HepG2 (cell line): ENCODE measurements around the gene CCDC3. TPM values are rescaled to one million over a fixed set of nuclear protein-coding genes. Genes with fewer than 3 reads are reported as not detected.

ENCODE experiments used
- ATAC-seq: fragments of 200-7000 bp; cut with Tn5 transposase; 3 replicates; pipeline ENCODE4 v1.9.1; 2020; ENCODE audit warnings: mild to moderate bottlenecking, moderate library complexity
- BruUV-seq: library from RNA; stranded (reverse); fragments of 400-500 nt; replicated peaks from 2 replicates; lab custom pipeline; 2021; lab: Mats Ljungman, UMichigan
- CTCF ChIA-PET: fragments of 300-600 bp; formaldehyde crosslinking; extraction: SDS; loops from one replicate; lab custom pipeline; 2021; ENCODE audit warnings: low total read pairs, inconsistent platforms, low intra/inter-chr PET ratio; lab: Yijun Ruan, JAX
- POLR2A ChIA-PET: fragments of 350-600 bp; sonication (Branson Sonifier 250); formaldehyde crosslinking; loops from one replicate; lab custom pipeline; 2020; ENCODE audit warnings: antibody characterized with exemption, inconsistent platforms; lab: Yijun Ruan, JAX
- DNase-seq: peaks from one replicate; pipeline ENCODE4 v3.0.0-alpha.2; 2015; ENCODE audit warnings: low spot score
- FAIRE-seq: peaks from 3 replicates; lab custom pipeline; 2011; peaks lifted over from hg19 to GRCh38; lab: Jason Lieb, UNC
- H2AFZ ChIP-seq: one replicate; pipeline ENCODE4 v1.6.1; 2011; ENCODE audit warnings: low read length, inconsistent platforms
- H3K27ac ChIP-seq: fragments of 300-600 bp; 3 replicates; pipeline ENCODE4 v1.8.0; 2011; ENCODE audit warnings: mixed run types, mild to moderate bottlenecking, mixed read lengths, low read length, inconsistent platforms; ENCODE audit not compliant: insufficient read depth; ENCODE audit errors: extremely low read length
- H3K27me3 ChIP-seq, 2 experiments: fragments of 200-600 bp in 1 of 2; 2 replicates in 1 of 2; 3 replicates in 1 of 2; pipeline versions ENCODE4 v1.6.0 to v1.8.0; 2011; ENCODE audit warnings: low read length in 2 of 2, mild to moderate bottlenecking in 2 of 2, moderate library complexity in 2 of 2, inconsistent platforms in 1 of 2; ENCODE audit not compliant: insufficient read depth in 2 of 2, control insufficient read depth in 1 of 2
- H3K36me3 ChIP-seq, 2 experiments: fragments of 200-600 bp in 1 of 2; replicated peaks in 1 of 2; 2 replicates in 1 of 2; 3 replicates in 1 of 2; pipeline versions ENCODE4 v1.5.1 to v1.8.0; 2011; ENCODE audit warnings: low read length in 2 of 2, inconsistent platforms in 1 of 2; ENCODE audit not compliant: insufficient read depth in 2 of 2, control insufficient read depth in 1 of 2
- H3K4me1 ChIP-seq: 2 replicates; pipeline ENCODE4 v1.5.1; 2012; ENCODE audit warnings: low read length, inconsistent platforms; ENCODE audit not compliant: insufficient read depth
- H3K4me2 ChIP-seq: 2 replicates; pipeline ENCODE4 v1.6.0; 2011; ENCODE audit warnings: low read depth, low read length, inconsistent platforms
- H3K4me3 ChIP-seq, 3 experiments: fragments of 200-600 bp in 1 of 3; sonication (generic), shearing (Covaris generic) in 1 of 3; replicated peaks in 1 of 3; 2 replicates each; pipeline ENCODE4 v1.5.1; 2011 to 2016; ENCODE audit warnings: low read length in 3 of 3, inconsistent platforms in 2 of 3, low read depth in 2 of 3, mild to moderate bottlenecking in 2 of 3, control low read depth in 1 of 3, mixed read lengths in 1 of 3; ENCODE audit not compliant: insufficient read depth in 1 of 3
- H3K79me2 ChIP-seq: one replicate; pipeline ENCODE4 v1.6.1; 2011; ENCODE audit warnings: low read length, inconsistent platforms; ENCODE audit not compliant: insufficient read depth
- H3K9ac ChIP-seq: 2 replicates; pipeline ENCODE4 v1.6.0; 2011; ENCODE audit warnings: mild to moderate bottlenecking, low read depth, low read length, inconsistent platforms; ENCODE audit not compliant: insufficient read depth
- H3K9me3 ChIP-seq: 2 replicates; pipeline ENCODE4 v1.5.1; 2012; ENCODE audit warnings: mild to moderate bottlenecking, low read length
- H4K20me1 ChIP-seq: 2 replicates; pipeline ENCODE4 v1.6.0; 2011; ENCODE audit warnings: inconsistent platforms, mild to moderate bottlenecking, low read length, moderate library complexity; ENCODE audit not compliant: insufficient read depth
- FLYWCH1 ChIP-seq: sonication (generic); formaldehyde crosslinking; IDR thresholded peaks from 2 replicates; pipeline ENCODE4 v1.8.1; 2023; ENCODE audit warnings: mild to moderate bottlenecking, missing genetic modification reagents
- MTA3 ChIP-seq: sonication (generic); formaldehyde crosslinking; IDR thresholded peaks from 2 replicates; pipeline ENCODE4 v1.4.0; 2020; ENCODE audit warnings: missing genetic modification reagents
- POLR2AphosphoS5 ChIP-seq: IDR thresholded peaks from 2 replicates; pipeline ENCODE4 v1.6.1; 2012; ENCODE audit warnings: low read depth, low read length
- POLR2G ChIP-seq: fragments of 200-400 bp; formaldehyde crosslinking; IDR thresholded peaks from 2 replicates; pipeline ENCODE4 v1.6.1; 2018; ENCODE audit warnings: mild to moderate bottlenecking, low read depth, low read length, moderate library complexity
- SNAPC2 ChIP-seq: sonication (generic); formaldehyde crosslinking; IDR thresholded peaks from 2 replicates; pipeline ENCODE4 v1.8.1; 2022; ENCODE audit warnings: mild to moderate bottlenecking, missing genetic modification reagents
- ZNF124 ChIP-seq: sonication (generic); formaldehyde crosslinking; IDR thresholded peaks from 2 replicates; pipeline ENCODE4 v1.4.0; 2020; ENCODE audit warnings: missing genetic modification reagents
- ZNF30 ChIP-seq: sonication (generic); formaldehyde crosslinking; IDR thresholded peaks from 2 replicates; pipeline ENCODE4 v1.5.0; 2020; ENCODE audit warnings: mild to moderate bottlenecking, missing genetic modification reagents
- ZNF484 ChIP-seq: sonication (generic); formaldehyde crosslinking; IDR thresholded peaks from 2 replicates; pipeline ENCODE4 v1.5.1; 2020; ENCODE audit warnings: mild to moderate bottlenecking, low read depth, missing genetic modification reagents, borderline replicate concordance
- ZNF777 ChIP-seq: sonication (generic); formaldehyde crosslinking; IDR thresholded peaks from 2 replicates; pipeline ENCODE4 v1.4.0; 2020; ENCODE audit warnings: missing genetic modification reagents
- in situ Hi-C: cut with HindIII; loops from 2 replicates; pipeline ENCODE4 v1.10.0; 2017; ENCODE audit warnings: low pct_unique_long_range_greater_than_20kb; ENCODE audit not compliant: extremely low pct_ligation_motif_present
- intact Hi-C: fragments of 100-400 bp; cut with micrococcal nuclease; formaldehyde crosslinking; loops from one replicate; pipeline ENCODE4 v1.10.0; 2022; ENCODE audit not compliant: unreplicated experiment
- polyA plus RNA-seq, 8 experiments: library from polyadenylated mRNA; depleted of rRNA in 3 of 8; stranded (reverse) in 7 of 8; unstranded in 1 of 8; fragments of >200 nt; fragmentation: Illumina TruSeq in 4 of 8; extraction: Trizol in 4 of 8; gene quantifications; 2 replicates each; pipeline versions ENCODE4 v1.2.1 to v1.2.3, GENCODE V29; 2011 to 2016; ENCODE audit warnings: low read depth in 4 of 8, missing spikeins in 1 of 8, mixed read lengths in 1 of 8; ENCODE audit not compliant: insufficient read depth in 1 of 8
- total RNA-seq, 5 experiments: library from RNA; depleted of rRNA; stranded (reverse); fragments of >200 nt; fragmentation: Illumina TruSeq; extraction: Trizol; gene quantifications; 2 replicates each; pipeline ENCODE4 v1.2.3, GENCODE V29; 2016; ENCODE audit warnings: low read depth in 1 of 5
- TF ChIP-seq, protein P1 (sequence below), 2 experiments: sonication (generic) in 1 of 2; formaldehyde crosslinking in 1 of 2; IDR thresholded peaks; 2 replicates each; pipeline versions ENCODE4 v1.6.1 to v1.9.0; 2014 to 2022; ENCODE audit warnings: antibody characterized with exemption in 1 of 2, borderline replicate concordance in 1 of 2, inconsistent platforms in 1 of 2, low read depth in 1 of 2, missing genetic modification reagents in 1 of 2
- TF ChIP-seq, protein P2 (sequence below): conservative IDR thresholded peaks from 2 replicates; pipeline ENCODE4 v1.6.1; 2018; ENCODE audit warnings: missing genetic modification reagents
- TF ChIP-seq, protein P3 (sequence below): IDR thresholded peaks from 2 replicates; pipeline ENCODE4 v1.6.1; 2018; ENCODE audit warnings: missing genetic modification reagents, mild to moderate bottlenecking, missing compliant biosample characterization
- TF ChIP-seq, protein P4 (sequence below): sonication (generic); formaldehyde crosslinking; IDR thresholded peaks from 2 replicates; pipeline ENCODE4 v1.5.1; 2020; ENCODE audit warnings: missing genetic modification reagents, mild to moderate bottlenecking, borderline replicate concordance

The CCDC3 gene
- total and polyA plus RNA-seq, 2 of the 13 experiments (the other 11 are each of a cell fraction or from before 2014, with no cell fraction given): not detected

DNA sequence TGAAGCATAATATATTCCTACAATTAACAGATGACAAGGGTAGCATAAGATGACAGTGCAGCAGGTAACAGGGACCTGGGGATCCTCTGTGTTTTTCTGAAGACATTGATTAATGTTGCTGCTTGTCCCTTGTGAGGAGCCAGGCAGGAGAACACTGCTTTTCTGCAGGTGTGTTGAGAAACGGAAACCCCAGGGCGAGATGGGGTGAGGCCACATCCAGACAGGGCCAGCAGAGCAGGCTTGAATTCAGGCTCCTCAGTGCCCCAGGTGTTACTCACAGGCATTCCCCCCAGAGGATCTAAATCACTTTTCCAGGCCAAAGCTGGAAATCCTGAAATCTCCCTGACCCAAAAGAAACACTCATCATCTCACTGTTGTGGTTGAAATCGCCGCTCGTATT is 105.3 kb downstream of the CCDC3 start (continued):
- TF ChIP-seq, protein P1, sequence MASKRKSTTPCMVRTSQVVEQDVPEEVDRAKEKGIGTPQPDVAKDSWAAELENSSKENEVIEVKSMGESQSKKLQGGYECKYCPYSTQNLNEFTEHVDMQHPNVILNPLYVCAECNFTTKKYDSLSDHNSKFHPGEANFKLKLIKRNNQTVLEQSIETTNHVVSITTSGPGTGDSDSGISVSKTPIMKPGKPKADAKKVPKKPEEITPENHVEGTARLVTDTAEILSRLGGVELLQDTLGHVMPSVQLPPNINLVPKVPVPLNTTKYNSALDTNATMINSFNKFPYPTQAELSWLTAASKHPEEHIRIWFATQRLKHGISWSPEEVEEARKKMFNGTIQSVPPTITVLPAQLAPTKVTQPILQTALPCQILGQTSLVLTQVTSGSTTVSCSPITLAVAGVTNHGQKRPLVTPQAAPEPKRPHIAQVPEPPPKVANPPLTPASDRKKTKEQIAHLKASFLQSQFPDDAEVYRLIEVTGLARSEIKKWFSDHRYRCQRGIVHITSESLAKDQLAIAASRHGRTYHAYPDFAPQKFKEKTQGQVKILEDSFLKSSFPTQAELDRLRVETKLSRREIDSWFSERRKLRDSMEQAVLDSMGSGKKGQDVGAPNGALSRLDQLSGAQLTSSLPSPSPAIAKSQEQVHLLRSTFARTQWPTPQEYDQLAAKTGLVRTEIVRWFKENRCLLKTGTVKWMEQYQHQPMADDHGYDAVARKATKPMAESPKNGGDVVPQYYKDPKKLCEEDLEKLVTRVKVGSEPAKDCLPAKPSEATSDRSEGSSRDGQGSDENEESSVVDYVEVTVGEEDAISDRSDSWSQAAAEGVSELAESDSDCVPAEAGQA (IDR thresholded peaks at IDR 0.05; ENCODE audit: low read depth): no peak
- TF ChIP-seq, protein P1 (CRISPR knock-in tag; IDR thresholded peaks at IDR 0.05; ENCODE audit: borderline replicate concordance): no peak
- TF ChIP-seq, protein P2, sequence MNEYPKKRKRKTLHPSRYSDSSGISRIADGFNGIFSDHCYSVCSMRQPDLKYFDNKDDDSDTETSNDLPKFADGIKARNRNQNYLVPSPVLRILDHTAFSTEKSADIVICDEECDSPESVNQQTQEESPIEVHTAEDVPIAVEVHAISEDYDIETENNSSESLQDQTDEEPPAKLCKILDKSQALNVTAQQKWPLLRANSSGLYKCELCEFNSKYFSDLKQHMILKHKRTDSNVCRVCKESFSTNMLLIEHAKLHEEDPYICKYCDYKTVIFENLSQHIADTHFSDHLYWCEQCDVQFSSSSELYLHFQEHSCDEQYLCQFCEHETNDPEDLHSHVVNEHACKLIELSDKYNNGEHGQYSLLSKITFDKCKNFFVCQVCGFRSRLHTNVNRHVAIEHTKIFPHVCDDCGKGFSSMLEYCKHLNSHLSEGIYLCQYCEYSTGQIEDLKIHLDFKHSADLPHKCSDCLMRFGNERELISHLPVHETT (CRISPR knock-in tag): no peak
- TF ChIP-seq, protein P3, sequence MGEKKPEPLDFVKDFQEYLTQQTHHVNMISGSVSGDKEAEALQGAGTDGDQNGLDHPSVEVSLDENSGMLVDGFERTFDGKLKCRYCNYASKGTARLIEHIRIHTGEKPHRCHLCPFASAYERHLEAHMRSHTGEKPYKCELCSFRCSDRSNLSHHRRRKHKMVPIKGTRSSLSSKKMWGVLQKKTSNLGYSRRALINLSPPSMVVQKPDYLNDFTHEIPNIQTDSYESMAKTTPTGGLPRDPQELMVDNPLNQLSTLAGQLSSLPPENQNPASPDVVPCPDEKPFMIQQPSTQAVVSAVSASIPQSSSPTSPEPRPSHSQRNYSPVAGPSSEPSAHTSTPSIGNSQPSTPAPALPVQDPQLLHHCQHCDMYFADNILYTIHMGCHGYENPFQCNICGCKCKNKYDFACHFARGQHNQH (CRISPR knock-in tag): no peak

DNA sequence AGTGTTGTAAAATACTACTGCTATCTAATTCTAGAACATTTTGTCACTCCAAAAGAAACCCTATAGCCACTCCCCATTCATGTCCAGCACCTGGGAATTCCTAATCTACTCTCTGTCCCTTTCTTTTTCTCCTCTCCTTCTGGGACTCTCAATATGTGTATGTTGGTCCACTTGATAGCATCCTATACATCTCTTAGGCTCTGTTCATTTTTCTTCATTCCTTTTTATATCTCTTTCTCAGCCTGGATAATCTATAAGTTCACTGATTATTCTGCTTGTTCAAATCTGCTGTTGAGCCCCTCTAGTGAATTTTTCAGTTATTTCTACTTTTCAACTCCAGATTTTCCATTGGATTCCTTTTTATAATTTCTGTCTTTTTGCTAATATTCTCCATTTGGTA is 108.6 kb downstream of the CCDC3 start:
- CTCF ChIA-PET: no interaction called here
- FAIRE-seq (no peak), DNase-seq (no peak), ATAC-seq (no peak)
- H3K9ac ChIP-seq: no peak overlapping the region
- BruUV-seq: no TSS peak
- no peak overlapping the region for H3K4me3 ChIP-seq
- no peaks in the 10 kb centered on the region for H3K27me3 ChIP-seq
- no peak overlapping the region for H2AFZ ChIP-seq
- intact Hi-C loops: no loop called here
- no peaks in the 10 kb centered on the region for H3K79me2 ChIP-seq
- no peak overlapping the region for H3K4me2 ChIP-seq
- H3K9me3 ChIP-seq: peaks cover 6% of the 10 kb centered on the region
- POLR2A ChIA-PET: no interaction called here
- no peaks in the 10 kb centered on the region for H3K36me3 ChIP-seq
- no peaks in the 10 kb centered on the region for H3K4me1 ChIP-seq
- H4K20me1 ChIP-seq: no peaks in the 10 kb centered on the region
- in situ Hi-C loops: no loop called here
- H3K27ac ChIP-seq: no peak overlapping the region
- no peak for TF ChIP-seq FLYWCH1 (CRISPR knock-in tag)
- TF ChIP-seq ZNF30 (CRISPR knock-in tag): no peak
- no peak for TF ChIP-seq POLR2AphosphoS5
- TF ChIP-seq ZNF124: no peak
- TF ChIP-seq MTA3: no peak
- TF ChIP-seq POLR2G: no peak
- TF ChIP-seq ZNF777: no peak
- no peak for TF ChIP-seq SNAPC2 (CRISPR knock-in tag)
- no peak for TF ChIP-seq ZNF484 (CRISPR knock-in tag)
- TF ChIP-seq, protein P4, sequence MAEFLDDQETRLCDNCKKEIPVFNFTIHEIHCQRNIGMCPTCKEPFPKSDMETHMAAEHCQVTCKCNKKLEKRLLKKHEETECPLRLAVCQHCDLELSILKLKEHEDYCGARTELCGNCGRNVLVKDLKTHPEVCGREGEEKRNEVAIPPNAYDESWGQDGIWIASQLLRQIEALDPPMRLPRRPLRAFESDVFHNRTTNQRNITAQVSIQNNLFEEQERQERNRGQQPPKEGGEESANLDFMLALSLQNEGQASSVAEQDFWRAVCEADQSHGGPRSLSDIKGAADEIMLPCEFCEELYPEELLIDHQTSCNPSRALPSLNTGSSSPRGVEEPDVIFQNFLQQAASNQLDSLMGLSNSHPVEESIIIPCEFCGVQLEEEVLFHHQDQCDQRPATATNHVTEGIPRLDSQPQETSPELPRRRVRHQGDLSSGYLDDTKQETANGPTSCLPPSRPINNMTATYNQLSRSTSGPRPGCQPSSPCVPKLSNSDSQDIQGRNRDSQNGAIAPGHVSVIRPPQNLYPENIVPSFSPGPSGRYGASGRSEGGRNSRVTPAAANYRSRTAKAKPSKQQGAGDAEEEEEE (CRISPR knock-in tag): no peak
